Liver (tissue), 9 donors: Measurements from ENCODE around the gene IL17RD. TPM values are rescaled to one million over a fixed set of nuclear protein-coding genes. Genes with fewer than 3 reads are reported as not detected.

ENCODE experiments used
- DNase-seq: peaks from one replicate; pipeline ENCODE4 v3.0.0-alpha.2; 2017; ENCODE audit warnings: low spot score
- H3K27ac ChIP-seq, 2 donors: one replicate each; pipeline ENCODE4 v1.7.0; 2013; ENCODE audit warnings: inconsistent platforms in 2 of 2, low read length in 2 of 2, control low read depth in 1 of 2, low read depth in 1 of 2, mild to moderate bottlenecking in 1 of 2
- H3K27me3 ChIP-seq, 4 donors: one replicate each; pipeline versions ENCODE4 v1.6.1 to v1.7.0; 2013; ENCODE audit warnings: low read length in 3 of 4, inconsistent platforms in 1 of 4, mild to moderate bottlenecking in 1 of 4, moderate library complexity in 1 of 4; ENCODE audit not compliant: control insufficient read depth in 4 of 4, insufficient read depth in 4 of 4
- H3K36me3 ChIP-seq, 4 donors: one replicate each; pipeline versions ENCODE4 v1.6.1 to v1.7.0; 2013; ENCODE audit warnings: low read length in 3 of 4, mild to moderate bottlenecking in 3 of 4, low read depth in 1 of 4, moderate library complexity in 1 of 4; ENCODE audit not compliant: control insufficient read depth in 4 of 4, insufficient read depth in 3 of 4
- H3K4me1 ChIP-seq, 4 donors: one replicate each; pipeline versions ENCODE4 v1.6.1 to v1.7.0; 2013; ENCODE audit warnings: low read length in 3 of 4, mild to moderate bottlenecking in 3 of 4, moderate library complexity in 1 of 4; ENCODE audit not compliant: control insufficient read depth in 4 of 4, insufficient read depth in 4 of 4
- H3K4me3 ChIP-seq, 3 donors: one replicate each; pipeline versions ENCODE4 v1.6.1 to v1.7.0; 2013; ENCODE audit warnings: low read length in 3 of 3, control low read depth in 1 of 3, low read depth in 1 of 3, mild to moderate bottlenecking in 1 of 3
- H3K9ac ChIP-seq, 2 donors: one replicate each; pipeline ENCODE4 v1.7.0; 2013; ENCODE audit warnings: low read length in 2 of 2, mild to moderate bottlenecking in 2 of 2, moderate library complexity in 2 of 2, control low read depth in 1 of 2, low read depth in 1 of 2
- H3K9me3 ChIP-seq, 4 donors: one replicate each; pipeline versions ENCODE4 v1.6.1 to v1.7.0; 2013; ENCODE audit warnings: low read length in 3 of 4; ENCODE audit not compliant: control insufficient read depth in 4 of 4
- ATF3 ChIP-seq: IDR thresholded peaks from 2 replicates; pipeline ENCODE4 v1.6.1; 2016; ENCODE audit warnings: antibody characterized with exemption
- EGR1 ChIP-seq, 2 donors: IDR thresholded peaks; 2 replicates each; pipeline ENCODE4 v1.6.1; 2016 to 2018; ENCODE audit warnings: antibody characterized with exemption in 2 of 2, low read depth in 2 of 2
- FOXA1 ChIP-seq: IDR thresholded peaks from 2 replicates; pipeline ENCODE4 v1.6.1; 2016; ENCODE audit warnings: antibody characterized with exemption
- HNF4A ChIP-seq, 2 donors: conservative IDR thresholded peaks; 2 replicates each; pipeline ENCODE4 v1.6.1; 2016; ENCODE audit warnings: antibody characterized with exemption in 2 of 2, mild to moderate bottlenecking in 2 of 2
- MAX ChIP-seq: IDR thresholded peaks from 2 replicates; pipeline ENCODE4 v1.6.1; 2016; ENCODE audit warnings: antibody characterized with exemption
- RAD21 ChIP-seq, 2 donors: IDR thresholded peaks; 2 replicates each; pipeline ENCODE4 v1.6.1; 2016; ENCODE audit warnings: antibody characterized with exemption in 2 of 2, mild to moderate bottlenecking in 2 of 2
- WGBS: extraction: QIAGEN DNeasy Blood & Tissue Kit; methylation state at CpG from one replicate; pipeline ENCODE4 v1.1.7; 2013; 5-methylcytosine and 5-hydroxymethylcytosine counted together
- polyA plus RNA-seq, 2 donors: library from polyadenylated mRNA; stranded (reverse) in 1 of 2; unstranded in 1 of 2; fragments of 200-250 nt in 1 of 2; fragments of >200 nt in 1 of 2; fragmentation: Nextera tagmentation in 1 of 2; extraction: Ambion mirVana in 1 of 2; gene quantifications; one replicate each; pipeline versions ENCODE4 v1.2.1 to v1.2.3, GENCODE V29; 2013 to 2015
- total RNA-seq, 2 donors: library from RNA; depleted of rRNA; stranded (reverse); fragments of >200 nt; gene quantifications; one replicate each; pipeline ENCODE4 v1.2.3, GENCODE V29; 2014
- TF ChIP-seq, protein P1 (sequence below): fragments of 150-350 bp; IDR thresholded peaks from 2 replicates; pipeline ENCODE4 v1.5.1; 2017; ENCODE audit warnings: improper control_type of control experiment, low read depth, low read length; ENCODE audit not compliant: missing input control
- TF ChIP-seq, protein P2 (sequence below): IDR thresholded peaks from 2 replicates; pipeline ENCODE4 v1.6.1; 2016; ENCODE audit warnings: antibody characterized with exemption
- TF ChIP-seq, protein P3 (sequence below): IDR thresholded peaks from 2 replicates; pipeline ENCODE4 v1.6.1; 2016; ENCODE audit warnings: antibody characterized with exemption, mild to moderate bottlenecking
- donor health status: healthy.
- donor health status: healthy.
- donor health status: healthy.
- donor health status: healthy.
- donor health status: healthy.

The IL17RD gene
- total and polyA plus RNA-seq, 4 donors, result 0.09 to 0.67 (median 0.32) TPM

GRCh38 chr3:57147071-57147470, 18.1 kb downstream of the IL17RD start:
- 78% methylated on average over 2 of the region's 2 CpGs for WGBS
- no peak for DNase-seq
- H3K27me3 ChIP-seq, result peaks cover 0 to 6% (median 0%) of the 10 kb centered on the region in 4 donors
- TF ChIP-seq EGR1 (IDR thresholded peaks at IDR 0.05; ENCODE audit: low read depth in 2 of 2), result no peak
- TF ChIP-seq RAD21 (IDR thresholded peaks at IDR 0.05), result no peak
- TF ChIP-seq, protein P1, sequence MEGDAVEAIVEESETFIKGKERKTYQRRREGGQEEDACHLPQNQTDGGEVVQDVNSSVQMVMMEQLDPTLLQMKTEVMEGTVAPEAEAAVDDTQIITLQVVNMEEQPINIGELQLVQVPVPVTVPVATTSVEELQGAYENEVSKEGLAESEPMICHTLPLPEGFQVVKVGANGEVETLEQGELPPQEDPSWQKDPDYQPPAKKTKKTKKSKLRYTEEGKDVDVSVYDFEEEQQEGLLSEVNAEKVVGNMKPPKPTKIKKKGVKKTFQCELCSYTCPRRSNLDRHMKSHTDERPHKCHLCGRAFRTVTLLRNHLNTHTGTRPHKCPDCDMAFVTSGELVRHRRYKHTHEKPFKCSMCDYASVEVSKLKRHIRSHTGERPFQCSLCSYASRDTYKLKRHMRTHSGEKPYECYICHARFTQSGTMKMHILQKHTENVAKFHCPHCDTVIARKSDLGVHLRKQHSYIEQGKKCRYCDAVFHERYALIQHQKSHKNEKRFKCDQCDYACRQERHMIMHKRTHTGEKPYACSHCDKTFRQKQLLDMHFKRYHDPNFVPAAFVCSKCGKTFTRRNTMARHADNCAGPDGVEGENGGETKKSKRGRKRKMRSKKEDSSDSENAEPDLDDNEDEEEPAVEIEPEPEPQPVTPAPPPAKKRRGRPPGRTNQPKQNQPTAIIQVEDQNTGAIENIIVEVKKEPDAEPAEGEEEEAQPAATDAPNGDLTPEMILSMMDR, result no peak
- TF ChIP-seq MAX, result no peak
- TF ChIP-seq, protein P2, sequence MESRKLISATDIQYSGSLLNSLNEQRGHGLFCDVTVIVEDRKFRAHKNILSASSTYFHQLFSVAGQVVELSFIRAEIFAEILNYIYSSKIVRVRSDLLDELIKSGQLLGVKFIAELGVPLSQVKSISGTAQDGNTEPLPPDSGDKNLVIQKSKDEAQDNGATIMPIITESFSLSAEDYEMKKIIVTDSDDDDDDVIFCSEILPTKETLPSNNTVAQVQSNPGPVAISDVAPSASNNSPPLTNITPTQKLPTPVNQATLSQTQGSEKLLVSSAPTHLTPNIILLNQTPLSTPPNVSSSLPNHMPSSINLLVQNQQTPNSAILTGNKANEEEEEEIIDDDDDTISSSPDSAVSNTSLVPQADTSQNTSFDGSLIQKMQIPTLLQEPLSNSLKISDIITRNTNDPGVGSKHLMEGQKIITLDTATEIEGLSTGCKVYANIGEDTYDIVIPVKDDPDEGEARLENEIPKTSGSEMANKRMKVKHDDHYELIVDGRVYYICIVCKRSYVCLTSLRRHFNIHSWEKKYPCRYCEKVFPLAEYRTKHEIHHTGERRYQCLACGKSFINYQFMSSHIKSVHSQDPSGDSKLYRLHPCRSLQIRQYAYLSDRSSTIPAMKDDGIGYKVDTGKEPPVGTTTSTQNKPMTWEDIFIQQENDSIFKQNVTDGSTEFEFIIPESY, result no peak
- TF ChIP-seq ATF3, result no peak
- TF ChIP-seq FOXA1, result no peak
- TF ChIP-seq HNF4A (conservative IDR thresholded peaks at IDR 0.05), result no peak
- TF ChIP-seq, protein P3, sequence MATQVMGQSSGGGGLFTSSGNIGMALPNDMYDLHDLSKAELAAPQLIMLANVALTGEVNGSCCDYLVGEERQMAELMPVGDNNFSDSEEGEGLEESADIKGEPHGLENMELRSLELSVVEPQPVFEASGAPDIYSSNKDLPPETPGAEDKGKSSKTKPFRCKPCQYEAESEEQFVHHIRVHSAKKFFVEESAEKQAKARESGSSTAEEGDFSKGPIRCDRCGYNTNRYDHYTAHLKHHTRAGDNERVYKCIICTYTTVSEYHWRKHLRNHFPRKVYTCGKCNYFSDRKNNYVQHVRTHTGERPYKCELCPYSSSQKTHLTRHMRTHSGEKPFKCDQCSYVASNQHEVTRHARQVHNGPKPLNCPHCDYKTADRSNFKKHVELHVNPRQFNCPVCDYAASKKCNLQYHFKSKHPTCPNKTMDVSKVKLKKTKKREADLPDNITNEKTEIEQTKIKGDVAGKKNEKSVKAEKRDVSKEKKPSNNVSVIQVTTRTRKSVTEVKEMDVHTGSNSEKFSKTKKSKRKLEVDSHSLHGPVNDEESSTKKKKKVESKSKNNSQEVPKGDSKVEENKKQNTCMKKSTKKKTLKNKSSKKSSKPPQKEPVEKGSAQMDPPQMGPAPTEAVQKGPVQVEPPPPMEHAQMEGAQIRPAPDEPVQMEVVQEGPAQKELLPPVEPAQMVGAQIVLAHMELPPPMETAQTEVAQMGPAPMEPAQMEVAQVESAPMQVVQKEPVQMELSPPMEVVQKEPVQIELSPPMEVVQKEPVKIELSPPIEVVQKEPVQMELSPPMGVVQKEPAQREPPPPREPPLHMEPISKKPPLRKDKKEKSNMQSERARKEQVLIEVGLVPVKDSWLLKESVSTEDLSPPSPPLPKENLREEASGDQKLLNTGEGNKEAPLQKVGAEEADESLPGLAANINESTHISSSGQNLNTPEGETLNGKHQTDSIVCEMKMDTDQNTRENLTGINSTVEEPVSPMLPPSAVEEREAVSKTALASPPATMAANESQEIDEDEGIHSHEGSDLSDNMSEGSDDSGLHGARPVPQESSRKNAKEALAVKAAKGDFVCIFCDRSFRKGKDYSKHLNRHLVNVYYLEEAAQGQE, result no peak
- H3K4me3 ChIP-seq, result no peak overlapping the region
- no peaks in the 10 kb centered on the region for H3K36me3 ChIP-seq
- H3K9me3 ChIP-seq, result no peaks in the 10 kb centered on the region
- no peak overlapping the region for H3K27ac ChIP-seq
- H3K9ac ChIP-seq, result no peak overlapping the region
- H3K4me1 ChIP-seq, result no peaks in the 10 kb centered on the region

DNA sequence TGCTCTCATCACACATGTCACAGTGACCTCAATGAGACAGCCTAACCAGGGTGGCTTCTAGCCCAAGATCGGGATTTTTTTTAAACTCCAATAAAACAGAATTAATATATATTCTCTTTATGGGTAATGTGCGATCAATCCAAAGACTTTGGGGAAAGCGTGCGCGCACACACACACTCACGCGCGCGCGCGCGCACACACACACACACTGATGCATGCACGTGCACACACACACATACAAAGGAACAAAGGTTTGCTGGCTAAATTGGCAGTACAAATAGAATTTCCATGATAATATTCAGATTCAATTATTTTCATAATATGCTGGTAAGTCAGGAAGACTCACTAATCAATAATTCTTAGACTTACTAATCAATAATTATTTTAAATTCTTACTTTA, 19.3 kb downstream of the IL17RD start:
- Histone ChIP-seq H3K9me3 (no peaks in the 10 kb centered on the region), H3K36me3 (no peaks in the 10 kb centered on the region), H3K27me3 (peaks cover 0 to 6% (median 0%) of the 10 kb centered on the region in 4 donors), H3K9ac (no peak overlapping the region), H3K27ac (no peak overlapping the region), H3K4me3 (no peak overlapping the region), H3K4me1 (no peaks in the 10 kb centered on the region)
- no peak for DNase-seq
- 93% methylated on average over 13 of the region's 13 CpGs for WGBS
- no peak for TF ChIP-seq FOXA1
